A673 (cell line): ENCODE data around the gene ACOXL. TPM values are rescaled to one million over a fixed set of nuclear protein-coding genes. Genes with fewer than 3 reads are reported as not detected.

Experiments used
- BruUV-seq: library from RNA; stranded (reverse); fragments of 400-500 nt; replicated peaks from 2 replicates; lab custom pipeline; 2021; lab: Mats Ljungman, UMichigan
- CTCF ChIA-PET: fragments of 300-600 bp; sonication (Branson Sonifier 250); formaldehyde crosslinking; loops from one replicate; lab custom pipeline; 2022; ENCODE audit warnings: antibody characterized with exemption; lab: Charles Lee
- POLR2A ChIA-PET: fragments of 300-600 bp; sonication (Branson Sonifier 250); formaldehyde crosslinking; loops from one replicate; lab custom pipeline; 2022; ENCODE audit warnings: antibody characterized with exemption; ENCODE audit not compliant: low non-redundant PET; lab: Charles Lee
- DNase-seq: peaks from one replicate; pipeline ENCODE4 v3.0.0-alpha.2; 2015; ENCODE audit warnings: low spot score
- H3K27ac ChIP-seq: fragments of 200-600 bp; sonication (generic); 2 replicates; pipeline ENCODE4 v1.5.1; 2016; ENCODE audit warnings: mixed run types, low read depth, mild to moderate bottlenecking, mixed read lengths, antibody characterized with exemption, low read length; ENCODE audit not compliant: poor library complexity, severe bottlenecking
- H3K27me3 ChIP-seq: fragments of 200-600 bp; sonication (generic); replicated peaks from 2 replicates; pipeline ENCODE4 v1.6.1; 2017; ENCODE audit warnings: mixed run types, low read depth, mild to moderate bottlenecking, mixed read lengths, antibody characterized with exemption, low read length; ENCODE audit not compliant: insufficient read depth, poor library complexity
- H3K36me3 ChIP-seq: fragments of 200-600 bp; sonication (generic); 2 replicates; pipeline ENCODE4 v1.6.1; 2016; ENCODE audit warnings: mixed run types, mild to moderate bottlenecking, mixed read lengths, antibody characterized with exemption, low read length; ENCODE audit not compliant: insufficient read depth, poor library complexity, severe bottlenecking
- H3K4me1 ChIP-seq: fragments of 200-600 bp; sonication (generic); 2 replicates; pipeline ENCODE4 v1.6.1; 2017; ENCODE audit warnings: mixed run types, mild to moderate bottlenecking, mixed read lengths, antibody characterized with exemption, low read length; ENCODE audit not compliant: insufficient read depth, poor library complexity, severe bottlenecking
- H3K4me3 ChIP-seq: fragments of 200-600 bp; sonication (generic); 2 replicates; pipeline ENCODE4 v1.5.1; 2016; ENCODE audit warnings: low read depth, mixed run types, mild to moderate bottlenecking, mixed read lengths, low read length; ENCODE audit not compliant: poor library complexity, severe bottlenecking
- H3K9me3 ChIP-seq: fragments of 200-600 bp; sonication (generic); 2 replicates; pipeline ENCODE4 v1.6.1; 2016; ENCODE audit warnings: mixed run types, low read depth, mild to moderate bottlenecking, mixed read lengths, antibody characterized with exemption, low read length; ENCODE audit not compliant: poor library complexity, severe bottlenecking
- CTCF ChIP-seq: fragments of 300-800, 200-600 bp; sonication (generic); conservative IDR thresholded peaks from 2 replicates; pipeline ENCODE4 v1.5.1; 2017; ENCODE audit warnings: low read depth, mild to moderate bottlenecking, antibody characterized with exemption, low read length, moderate library complexity, mixed read lengths
- EZH2 ChIP-seq: fragments of 200-600 bp; sonication (generic); IDR thresholded peaks from 2 replicates; pipeline ENCODE4 v1.6.1; 2017; ENCODE audit warnings: borderline replicate concordance, low read depth, mild to moderate bottlenecking, mixed read lengths, antibody characterized with exemption, low read length; ENCODE audit not compliant: poor library complexity, severe bottlenecking
- intact Hi-C: fragments of 100-400 bp; cut with micrococcal nuclease; formaldehyde crosslinking; loops from one replicate; pipeline ENCODE4 v1.10.0; 2022; ENCODE audit not compliant: unreplicated experiment
- total RNA-seq: library from RNA; stranded (reverse); gene quantifications from 2 replicates; pipeline ENCODE4 v1.2.3, GENCODE V29; 2021

Gene ACOXL
- total RNA-seq, 1 experiment from 2014 or later = not detected

- peaks cover 25% of the 10 kb centered on the region for H3K27me3 ChIP-seq
- no peak for DNase-seq
- H3K27ac ChIP-seq = no peak overlapping the region
- intact Hi-C loops = no loop called here
- H3K4me1 ChIP-seq = no peaks in the 10 kb centered on the region
- TF ChIP-seq EZH2 (no peak), CTCF (no peak)
- H3K36me3 ChIP-seq = no peaks in the 10 kb centered on the region
- BruUV-seq = no TSS peak
- ChIA-PET POLR2A (no interaction called here), CTCF (no interaction called here)
- H3K9me3 ChIP-seq = no peaks in the 10 kb centered on the region
- no peak overlapping the region for H3K4me3 ChIP-seq
Observed at GRCh38 chr2:110746586-110747521, 14.5 kb downstream of the ACOXL start.

- TF ChIP-seq EZH2 = no peak
- TF ChIP-seq CTCF = no peak
- H3K4me1 ChIP-seq = no peaks in the 10 kb centered on the region
- BruUV-seq = no TSS peak
- CTCF ChIA-PET = no interaction called here
- no peak overlapping the region for H3K4me3 ChIP-seq
- DNase-seq = no peak
- POLR2A ChIA-PET = no interaction called here
- no peaks in the 10 kb centered on the region for H3K36me3 ChIP-seq
- no peaks in the 10 kb centered on the region for H3K9me3 ChIP-seq
- intact Hi-C loops = no loop called here
- no peak overlapping the region for H3K27ac ChIP-seq
- peaks cover 20% of the 10 kb centered on the region for H3K27me3 ChIP-seq
Observed at GRCh38 chr2:110747522-110748488, 15.4 kb downstream of the ACOXL start.

GRCh38 chr2:110748489-110748867 is 16.1 kb downstream of the ACOXL start:
- H3K36me3 ChIP-seq = no peaks in the 10 kb centered on the region
- BruUV-seq = no TSS peak
- POLR2A ChIA-PET = no interaction called here
- no peak for DNase-seq
- no peaks in the 10 kb centered on the region for H3K4me1 ChIP-seq
- TF ChIP-seq CTCF = no peak
- TF ChIP-seq EZH2 = no peak
- intact Hi-C loops = no loop called here
- no peaks in the 10 kb centered on the region for H3K9me3 ChIP-seq
- H3K27me3 ChIP-seq = peaks cover 18% of the 10 kb centered on the region
- CTCF ChIA-PET = no interaction called here
- no peak overlapping the region for H3K27ac ChIP-seq
- H3K4me3 ChIP-seq = no peak overlapping the region
